ENCODE data around the gene CCDC102B. TPM values are rescaled to one million over a fixed set of nuclear protein-coding genes. Genes with fewer than 3 reads are reported as not detected.
A peak's percentile ranks its signal among the peaks of the same experiment; 100 is the strongest.

CCDC102B gene
- total RNA-seq (2014; rRNA removed; shearing (Covaris generic)) (0.16 and 1.3 TPM in 2 replicates), polyA plus RNA-seq (2016; fragmentation: Nextera tagmentation; extraction: Ambion mirVana) (2.1 and 3.4 TPM in 2 replicates)
- long read RNA-seq, partial matches to known transcripts = 1 of 2 reads
- long read RNA-seq, other reads (novel, unspliced or antisense) = 1 of 2 reads

- Mint-ChIP-seq H3K4me3 (no peak within 1 kb of the TSS), H3K4me1 (peaks cover 19% of the 10 kb centered on the region; the same call in 2 of the 3 replicates), H3K27me3 (ENCODE audit: insufficient read depth, low read depth, poor library complexity) (no peaks in the 10 kb centered on the region), H3K9me3 (no peaks in the 10 kb centered on the region), H3K36me3 (ENCODE audit: low read depth) (no peaks in the 10 kb centered on the region), H3K27ac (peak within 1 kb of the TSS; percentile 45; the same call in 1 of the 2 replicates)
- no peaks in the 10 kb centered on the region for H3K79me2 ChIP-seq (replicated peaks; ENCODE audit: insufficient read depth)
- H3K4me3 ChIP-seq = no peak within 1 kb of the TSS
- no peaks in the 10 kb centered on the region for H3F3A ChIP-seq (replicated peaks; ENCODE audit: low read depth)
- H3K27ac ChIP-seq (ENCODE audit: low read depth) = no peak within 1 kb of the TSS
- H3K4me1 ChIP-seq (ENCODE audit: insufficient read depth) = 0 out of 2 replicates have a peak, but pooled peaks cover 7% of the 10 kb centered on the region
- no peaks in the 10 kb centered on the region for H4K20me1 ChIP-seq (replicated peaks; ENCODE audit: insufficient read depth)
- H2AFZ ChIP-seq = no peak within 1 kb of the TSS
- H3K4me2 ChIP-seq = no peak within 1 kb of the TSS
- H3K36me3 ChIP-seq (ENCODE audit: insufficient read depth) = no peaks in the 10 kb centered on the region
- TF ChIP-seq REST (IDR thresholded peaks at IDR 0.05; ENCODE audit: unreplicated experiment) = no peak
- no peak for TF ChIP-seq EZH2phosphoT487 (IDR thresholded peaks at IDR 0.05; ENCODE audit: unreplicated experiment)
- TF ChIP-seq ETS1 (IDR thresholded peaks at IDR 0.05) = no peak
- TF ChIP-seq POLR2AphosphoS5 (IDR thresholded peaks at IDR 0.05; ENCODE audit: low read depth) = no peak
- TF ChIP-seq ZNF114 (CRISPR knock-in tag; IDR thresholded peaks at IDR 0.05) = no peak
- no peak for TF ChIP-seq STAT1 (IDR thresholded peaks at IDR 0.05; ENCODE audit: unreplicated experiment)
- no peak for TF ChIP-seq EZH2 (IDR thresholded peaks at IDR 0.05; ENCODE audit: low read depth, unreplicated experiment)
- TF ChIP-seq ZNF462 (CRISPR knock-in tag; IDR thresholded peaks at IDR 0.05) = no peak
- TF ChIP-seq JUNB (IDR thresholded peaks at IDR 0.05; ENCODE audit: unreplicated experiment) = no peak
- TF ChIP-seq NANOG (IDR thresholded peaks at IDR 0.05; ENCODE audit: borderline replicate concordance) = no peak
- TF ChIP-seq CREB1 (CRISPR knock-in tag; IDR thresholded peaks at IDR 0.05; ENCODE audit: low read depth) = no peak
- TF ChIP-seq CTCF (conservative IDR thresholded peaks at IDR 0.05; ENCODE audit: low read depth in 2 of 2) = no peak
- no peak for TF ChIP-seq ZNF331 (CRISPR knock-in tag; IDR thresholded peaks at IDR 0.05; ENCODE audit: low read depth)
- no peaks in the 10 kb centered on the region for H3K27me3 ChIP-seq (ENCODE audit: insufficient read depth)
- DNase-seq (ENCODE audit: low spot score) (no peak), ATAC-seq (no peak)
- H3K9me2 ChIP-seq (ENCODE audit: insufficient read depth) = peaks cover 13% of the 10 kb centered on the region
Observed at GRCh38 chr18:68797871-68798270, at the start of gene CCDC102B. Gene CCDC102B (plus strand): TSS chr18:68798080. CDS start chr18:68836764, 38,684 bp downstream.
